Measurements from ENCODE around the gene CAPN14.

The CAPN14 gene

GRCh38 chr2:31138037-31138962 is 79.0 kb downstream of the CAPN14 start, which contains the start of gene GALNT14:
GALNT14 (minus strand) TSS chr2:31138440; CDS start chr2:31138086, 354 bp downstream.
- no peak for TF ChIP-seq POLR2A (IDR thresholded peaks at IDR 0.05; ENCODE audit: low read depth, low read length)
- DNase-seq (ENCODE audit: insufficient read length, low spot score) (no peak), FAIRE-seq (no peak)

GRCh38 chr2:31137211-31138036 is 79.9 kb downstream of the CAPN14 start:
- no peak for TF ChIP-seq POLR2A (IDR thresholded peaks at IDR 0.05; ENCODE audit: low read depth, low read length)
- FAIRE-seq (no peak), DNase-seq (ENCODE audit: insufficient read length, low spot score) (no peak)

- no peak for TF ChIP-seq POLR2A (IDR thresholded peaks at IDR 0.05; ENCODE audit: low read depth, low read length)
- DNase-seq (ENCODE audit: insufficient read length, low spot score) (no peak), FAIRE-seq (no peak)
Observed at GRCh38 chr2:31136732-31137131, 80.6 kb downstream of the CAPN14 start.

GRCh38 chr2:31136000-31136399 is 81.3 kb downstream of the CAPN14 start:
- FAIRE-seq: no peak
- DNase-seq (ENCODE audit: insufficient read length, low spot score): no peak
- no peak for TF ChIP-seq POLR2A (IDR thresholded peaks at IDR 0.05; ENCODE audit: low read depth, low read length)

GRCh38 chr2:31134480-31134879 is 82.8 kb downstream of the CAPN14 start:
- no peak for FAIRE-seq
- DNase-seq (ENCODE audit: insufficient read length, low spot score): no peak
- no peak for TF ChIP-seq POLR2A (IDR thresholded peaks at IDR 0.05; ENCODE audit: low read depth, low read length)

GRCh38 chr2:31132786-31133185 is 84.5 kb downstream of the CAPN14 start:
- DNase-seq (ENCODE audit: insufficient read length, low spot score) (no peak), FAIRE-seq (no peak)
- TF ChIP-seq POLR2A (IDR thresholded peaks at IDR 0.05; ENCODE audit: low read depth, low read length): no peak

- DNase-seq (ENCODE audit: insufficient read length, low spot score) (no peak), FAIRE-seq (no peak)
- no peak for TF ChIP-seq POLR2A (IDR thresholded peaks at IDR 0.05; ENCODE audit: low read depth, low read length)
Observed at GRCh38 chr2:31131871-31132270, 85.4 kb downstream of the CAPN14 start.

- no peak for FAIRE-seq
- no peak for TF ChIP-seq POLR2A (IDR thresholded peaks at IDR 0.05; ENCODE audit: low read depth, low read length)
- DNase-seq (ENCODE audit: insufficient read length, low spot score): no peak
Observed at GRCh38 chr2:31129375-31130171, 87.7 kb downstream of the CAPN14 start.

GRCh38 chr2:31127931-31128330 is 89.4 kb downstream of the CAPN14 start:
- TF ChIP-seq POLR2A (IDR thresholded peaks at IDR 0.05; ENCODE audit: low read depth, low read length): no peak
- FAIRE-seq: no peak
- DNase-seq (ENCODE audit: insufficient read length, low spot score): no peak

GRCh38 chr2:31125918-31126695 is 91.2 kb downstream of the CAPN14 start:
- FAIRE-seq (no peak), DNase-seq (ENCODE audit: insufficient read length, low spot score) (no peak)
- no peak for TF ChIP-seq POLR2A (IDR thresholded peaks at IDR 0.05; ENCODE audit: low read depth, low read length)

- FAIRE-seq (no peak), DNase-seq (ENCODE audit: insufficient read length, low spot score) (no peak)
- no peak for TF ChIP-seq POLR2A (IDR thresholded peaks at IDR 0.05; ENCODE audit: low read depth, low read length)
Observed at GRCh38 chr2:31124904-31125303, 92.4 kb downstream of the CAPN14 start.
